Activated CD8-positive, alpha-beta memory T cell treated with anti-CD3 and anti-CD28 coated beads, Interleukin-2, amount 50 U/mL, for 1 hour (primary cell): Measurements from ENCODE around the gene CPEB4.

Experiments
- DNase-seq: peaks from one replicate; pipeline ENCODE4 v3.0.0-alpha.2; 2020; ENCODE audit errors: extremely low read depth

The CPEB4 gene

DNA sequence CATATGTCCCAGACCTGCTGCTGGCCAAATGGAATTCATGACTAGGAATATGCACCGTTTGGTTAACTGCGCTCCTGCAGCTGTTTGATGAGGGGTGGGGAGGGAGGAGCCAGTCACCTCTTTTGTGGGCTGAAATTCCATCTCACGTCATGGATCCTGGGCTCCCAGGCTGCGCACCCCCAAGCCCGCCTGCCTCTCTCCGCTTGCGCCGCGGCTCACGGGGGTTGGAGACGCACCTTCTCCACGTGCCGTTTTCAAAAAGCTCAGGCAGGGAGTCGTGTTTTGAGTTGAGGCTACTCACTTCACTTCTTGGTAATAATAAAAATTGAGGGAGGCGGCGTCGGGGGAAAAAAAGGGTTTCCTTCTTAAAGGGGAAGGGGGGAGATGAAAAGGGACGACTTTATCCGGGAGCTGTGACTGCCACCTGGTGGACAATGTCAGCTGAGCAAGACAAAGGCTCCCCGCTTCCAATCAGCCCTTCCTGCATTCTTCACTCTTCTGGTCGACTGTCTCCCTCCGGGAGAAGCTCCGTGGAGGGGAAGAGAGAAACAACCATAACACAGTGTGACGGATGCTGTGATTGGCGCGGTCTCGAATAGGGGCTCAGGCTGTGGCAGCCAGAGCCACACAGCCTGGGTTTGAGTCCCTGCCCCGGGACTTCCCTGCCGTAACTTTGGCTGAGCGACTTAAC lies 84.9 kb downstream of the CPEB4 start:
- peak; percentile 31 for DNase-seq

DNA sequence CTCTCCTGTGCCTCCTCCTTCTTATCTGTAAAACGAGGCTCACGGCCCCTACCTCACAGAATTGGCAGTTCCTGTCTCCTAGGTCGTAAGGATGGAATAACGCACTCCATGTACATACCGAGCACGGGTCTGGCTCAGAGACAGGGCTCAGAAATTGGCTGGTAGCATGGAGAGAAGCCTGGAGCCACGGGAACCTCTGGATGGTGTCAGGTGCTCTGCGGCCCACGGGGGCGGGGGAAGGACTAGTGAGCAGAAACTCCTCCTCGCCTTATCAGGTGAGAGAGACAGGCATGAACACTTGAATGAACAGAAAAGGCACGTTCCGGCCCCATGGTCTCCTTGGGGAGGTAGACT lies 85.4 kb downstream of the CPEB4 start:
- DNase-seq = no peak

DNA sequence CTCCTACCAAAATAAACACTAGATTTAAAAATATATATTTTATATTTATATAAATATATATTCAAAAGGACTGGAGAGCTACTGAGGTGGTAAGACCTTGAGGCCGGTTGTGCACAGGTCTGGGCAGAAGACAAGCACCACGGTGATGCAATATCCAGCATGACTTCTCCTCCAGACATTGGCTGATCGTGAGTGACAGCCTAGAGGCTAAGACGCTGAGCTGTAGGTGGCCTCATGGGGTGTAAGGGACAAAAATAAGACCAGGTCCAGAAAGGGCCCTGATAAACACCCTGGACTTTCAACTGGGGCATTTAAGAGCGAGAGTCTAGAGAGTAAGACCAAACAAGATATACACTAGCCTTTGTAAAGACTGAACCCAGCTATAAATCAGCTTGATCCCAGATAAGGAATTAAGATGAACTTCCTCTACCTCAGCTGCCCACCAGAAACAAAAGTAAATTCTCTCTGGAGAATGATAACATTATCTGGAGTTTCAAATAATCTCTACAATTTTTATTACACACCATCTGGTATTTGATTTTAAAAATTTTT lies 86.6 kb downstream of the CPEB4 start:
- DNase-seq = no peak

DNA sequence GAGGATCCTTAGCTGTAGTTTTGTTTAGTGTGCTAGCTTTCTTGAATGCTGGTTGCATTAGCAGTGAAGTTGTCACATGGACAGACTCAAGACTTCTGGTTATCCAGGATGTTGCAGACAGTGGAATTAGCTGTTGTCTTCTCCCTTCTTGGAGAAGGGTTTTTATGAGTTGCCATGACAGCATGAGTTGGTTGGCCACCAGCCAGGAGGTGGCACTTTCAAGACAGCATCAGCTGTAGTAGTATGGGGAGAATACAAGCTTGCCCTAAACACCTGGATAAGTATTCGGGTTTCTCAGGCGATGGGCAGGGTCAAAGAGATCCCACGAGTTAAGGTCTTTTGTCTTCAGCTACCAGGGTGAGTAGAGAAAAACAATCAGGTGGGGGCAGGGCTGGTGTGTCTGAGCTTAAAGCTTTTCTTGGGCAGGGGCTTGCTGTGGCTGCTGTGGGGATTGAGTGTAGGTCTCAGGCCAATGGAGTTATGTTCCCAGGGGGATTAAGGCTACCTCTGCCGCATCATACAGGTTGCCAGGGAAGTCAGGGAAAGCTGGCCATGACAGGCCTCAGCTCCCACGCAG lies 93.1 kb downstream of the CPEB4 start:
- DNase-seq = no peak

DNA sequence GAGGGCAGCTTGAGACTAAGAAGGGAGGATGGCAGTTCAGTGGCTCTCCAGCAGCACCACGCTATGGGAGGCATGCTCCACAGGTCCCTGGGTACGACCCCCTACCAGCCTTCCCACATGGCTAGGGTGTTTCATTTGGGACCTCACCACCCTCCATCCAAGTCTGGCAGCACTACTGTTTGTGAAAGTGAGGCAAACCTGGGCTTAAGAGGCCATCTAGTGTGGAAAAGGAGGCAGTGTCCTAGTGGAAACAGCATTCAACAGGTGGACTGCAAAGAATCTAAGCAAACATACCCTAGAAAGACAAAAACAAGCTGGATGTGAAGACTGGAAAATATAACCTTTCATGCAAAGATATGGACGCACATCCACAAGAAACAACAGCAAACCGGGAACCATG lies 96.1 kb downstream of the CPEB4 start:
- DNase-seq = no peak

DNA sequence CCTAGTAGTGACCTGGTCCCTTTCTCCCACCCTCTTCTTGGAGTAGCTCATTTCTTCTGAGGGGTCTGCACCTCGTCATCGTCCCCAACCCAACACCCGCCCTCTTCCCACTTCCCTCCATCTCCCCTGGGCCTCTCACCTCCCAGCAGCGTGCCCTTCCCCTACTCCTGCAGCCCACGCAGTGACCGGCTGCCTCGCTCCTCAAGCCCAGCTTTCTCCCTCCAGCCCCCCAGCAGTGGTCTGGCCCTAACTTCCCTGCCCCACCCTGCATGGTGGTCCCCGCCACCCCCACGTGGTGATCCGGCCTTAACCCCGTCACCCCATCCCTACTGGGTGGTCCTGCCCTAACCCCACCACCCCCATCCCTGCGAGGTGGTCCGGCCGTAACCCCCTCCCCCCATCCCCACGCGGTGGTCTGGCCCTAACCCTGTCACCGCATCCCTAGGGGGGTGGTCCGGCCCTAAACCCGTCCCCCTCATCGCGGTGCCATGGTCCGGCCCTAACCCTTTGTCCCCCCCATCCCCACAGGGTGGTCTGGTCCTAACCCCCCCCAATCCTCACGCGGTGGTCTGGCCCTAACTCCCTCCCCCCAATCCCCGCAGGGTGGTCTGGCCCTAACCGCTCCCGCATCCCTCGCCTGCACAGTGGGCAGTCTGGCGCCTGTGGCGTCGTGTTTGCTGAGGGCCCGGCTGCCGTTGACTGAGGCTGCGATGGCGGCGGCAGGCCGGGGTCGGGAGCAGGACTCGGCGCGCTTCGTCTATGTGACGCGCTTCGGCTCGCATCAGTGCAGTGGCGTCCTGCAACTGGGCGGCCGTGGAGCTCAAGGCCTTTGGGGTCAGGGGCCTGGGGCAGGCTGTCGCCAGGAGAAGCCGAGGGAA lies 100.6 kb downstream of the CPEB4 start, which contains the start of gene C5orf47:
Gene C5orf47 (plus strand): TSS at position 617 of the 878 bp plus-strand sequence. CDS start 94 bp downstream, at position 711.
- DNase-seq = no peak

DNA sequence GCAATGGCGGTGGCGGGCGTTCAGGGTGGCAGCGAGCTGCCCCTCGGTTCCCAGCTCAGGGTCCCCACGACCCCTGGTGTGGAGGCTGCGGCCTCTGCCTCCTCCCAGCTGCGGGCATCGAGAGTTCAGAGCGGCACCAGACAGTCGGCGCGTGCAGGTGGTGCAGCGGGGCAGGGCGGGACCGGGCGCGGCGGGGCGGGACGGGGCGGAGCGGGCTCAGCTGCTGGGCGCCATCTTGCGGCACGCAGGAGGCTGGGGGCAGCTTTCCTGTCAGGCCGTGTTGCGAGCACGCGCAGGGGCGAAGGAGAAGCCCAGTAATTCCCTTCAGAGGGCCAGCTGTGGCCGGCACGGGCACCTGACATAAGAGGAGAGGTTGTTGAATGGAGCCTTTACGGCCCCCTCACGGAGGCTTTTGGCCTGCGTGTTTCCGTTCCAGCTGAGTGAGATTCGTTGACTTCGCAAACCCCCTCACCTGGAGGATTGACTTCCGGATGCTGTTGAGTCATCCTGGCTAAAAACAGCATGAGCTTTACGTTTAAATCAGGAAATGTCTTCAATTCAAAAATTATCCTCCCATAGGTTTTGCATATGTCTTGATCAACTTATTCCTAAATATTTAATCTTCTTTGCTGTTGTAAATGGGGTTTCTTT lies 101.4 kb downstream of the CPEB4 start:
- no peak for DNase-seq

DNA sequence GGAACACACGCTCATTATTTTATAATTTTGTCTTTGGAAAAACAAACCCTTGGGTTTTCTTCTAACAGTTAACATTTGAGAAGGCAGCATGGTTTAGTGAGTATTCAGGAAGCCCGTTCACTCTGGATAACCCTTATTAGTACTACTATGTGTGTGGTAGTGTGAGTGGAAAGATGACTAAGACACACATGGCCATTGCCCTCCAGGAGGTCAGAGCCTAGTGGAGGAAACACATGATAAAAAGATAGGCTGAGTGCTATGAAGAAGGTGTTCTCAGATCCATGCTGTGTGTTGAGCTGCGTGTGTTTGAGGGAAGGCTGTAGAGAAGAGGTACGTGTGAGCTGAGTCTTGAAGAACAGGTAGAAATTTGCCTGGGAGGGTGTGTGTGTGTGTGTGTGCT lies 109.2 kb downstream of the CPEB4 start:
- DNase-seq = no peak

DNA sequence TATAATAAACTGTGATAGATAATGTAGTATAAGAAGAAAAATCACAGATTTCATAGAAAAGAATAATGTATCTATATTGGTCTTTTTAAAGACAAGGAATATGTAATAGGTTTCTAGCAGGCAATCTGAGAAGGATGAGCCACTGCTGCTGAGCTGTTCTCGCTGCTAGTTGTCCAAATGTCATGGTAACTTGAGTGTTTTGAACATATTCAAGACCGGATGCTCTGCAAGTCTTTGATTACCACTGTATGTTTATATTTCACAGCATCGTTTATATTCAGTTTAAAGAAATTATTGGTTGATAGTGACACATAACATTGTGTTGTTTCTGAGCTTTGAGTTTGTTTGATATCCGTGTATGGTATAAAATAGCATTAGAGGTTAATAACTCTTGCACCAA lies 110.4 kb downstream of the CPEB4 start:
- DNase-seq = no peak

DNA sequence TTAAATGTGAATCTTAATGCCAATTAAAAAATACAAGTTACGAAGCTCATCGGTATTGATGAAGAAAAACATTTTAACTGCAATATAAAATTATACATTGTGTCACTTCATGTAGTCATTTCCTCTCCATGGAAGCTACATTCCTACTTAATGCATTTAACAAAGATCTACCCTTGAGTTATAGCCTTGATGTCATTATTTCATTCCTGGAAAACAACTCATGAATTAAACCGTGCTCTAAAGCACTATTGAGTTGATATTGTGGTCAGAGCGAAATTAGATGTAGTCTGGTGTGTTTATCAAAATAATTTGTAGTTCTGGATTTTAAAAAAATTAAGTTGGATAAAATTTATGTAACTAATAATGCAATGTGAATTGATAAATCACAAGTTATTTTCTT lies 111.9 kb downstream of the CPEB4 start:
- no peak for DNase-seq

DNA sequence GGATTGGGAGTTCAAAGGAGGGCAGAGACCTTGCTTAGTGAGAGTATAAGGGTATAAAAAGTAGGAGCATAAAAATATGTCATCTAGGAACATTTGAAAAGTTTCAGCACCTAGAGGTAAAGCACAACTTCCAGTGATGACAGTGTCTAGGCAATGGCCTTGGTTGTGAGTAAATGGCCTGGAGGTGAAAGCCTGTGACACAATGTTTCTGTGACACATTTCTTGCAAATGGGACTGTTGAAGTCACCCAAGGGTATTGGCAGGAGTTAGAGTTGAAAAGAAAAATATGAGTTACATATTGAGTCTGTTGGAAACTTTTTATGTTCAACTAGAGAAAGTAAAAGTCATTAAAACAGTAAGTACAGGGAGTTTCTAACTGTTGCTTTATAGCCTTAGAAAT lies 115.6 kb downstream of the CPEB4 start:
- DNase-seq = no peak

DNA sequence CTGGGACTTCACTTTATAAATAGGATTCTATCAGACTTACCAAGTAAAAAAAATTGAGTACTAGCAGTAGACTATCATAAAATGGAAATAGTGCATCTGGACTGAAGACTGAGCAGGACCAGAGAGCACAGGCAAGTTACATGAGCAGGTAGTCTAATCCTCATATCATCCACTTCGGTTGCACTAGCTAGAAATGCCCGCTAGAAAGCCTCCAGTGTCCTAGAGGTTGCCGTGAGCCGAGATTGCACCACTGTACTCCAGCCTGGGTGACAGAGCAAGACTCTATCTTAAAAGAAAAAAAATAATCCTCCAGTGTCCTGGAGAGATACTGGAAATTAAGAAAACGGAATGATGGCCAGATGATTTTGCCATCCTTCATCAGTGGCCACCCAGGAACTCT lies 120.8 kb downstream of the CPEB4 start:
- DNase-seq = no peak

DNA sequence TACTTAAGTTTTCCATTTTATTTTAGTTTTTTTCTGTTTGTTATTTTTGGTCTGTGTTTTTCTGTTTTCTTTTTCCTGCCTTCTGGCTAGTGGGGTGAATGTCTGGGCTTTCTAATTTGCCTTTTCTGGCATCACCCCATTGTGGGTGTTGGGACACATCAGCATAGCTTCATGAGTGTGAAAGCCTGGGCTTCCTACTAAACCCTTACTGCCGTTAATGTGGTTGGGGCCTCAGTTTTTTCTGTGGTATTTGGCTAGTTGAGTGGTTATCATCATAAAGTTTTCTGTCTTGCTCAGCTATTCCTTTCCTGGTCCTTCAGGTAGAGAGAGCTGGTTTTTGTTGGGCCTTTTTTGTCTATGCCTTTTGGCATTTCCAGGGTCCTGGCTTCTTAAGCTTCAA lies 122.2 kb downstream of the CPEB4 start:
- no peak for DNase-seq

DNA sequence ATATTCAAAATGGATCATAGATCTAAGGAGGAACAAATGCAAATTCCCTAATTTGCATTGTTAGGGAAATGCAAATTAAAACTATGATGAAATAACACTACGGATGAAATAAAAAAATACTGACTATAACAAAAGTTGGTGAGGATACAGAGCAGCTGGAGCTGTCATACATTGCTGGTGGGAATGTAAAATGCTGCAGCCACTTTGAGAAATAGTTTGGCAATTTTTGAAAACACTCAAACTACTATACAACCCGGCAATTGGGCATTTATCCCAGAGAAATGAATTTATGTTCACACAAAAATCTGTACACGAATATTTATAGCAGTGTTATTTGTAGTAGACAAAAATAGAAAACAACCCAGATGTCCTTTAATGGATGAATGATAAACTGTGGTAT lies 123.3 kb downstream of the CPEB4 start:
- DNase-seq = no peak
